Smooth muscle cell (in vitro differentiated cells): ENCODE measurements around the gene DNAL4. TPM values are rescaled to one million over a fixed set of nuclear protein-coding genes. Genes with fewer than 3 reads are reported as not detected.
"Not testable (repeated sequence)": the region's sequence is repeated elsewhere in the genome, so short reads cannot be mapped to it uniquely, and the experiment has no call there.

Experiments used
- DNase-seq: peaks from one replicate; lab custom pipeline; 2025; ENCODE audit not compliant: unreplicated experiment; lab: John Stamatoyannopoulos, UW
- H2AFZ ChIP-seq: fragments of 200-600 bp; sonication (generic); 2 replicates; pipeline ENCODE4 v1.6.0; 2016; ENCODE audit warnings: antibody characterized with exemption, low read depth, mild to moderate bottlenecking
- H3F3A ChIP-seq: fragments of 200-600 bp; sonication (generic); 2 replicates; pipeline ENCODE4 v1.6.0; 2017; ENCODE audit warnings: antibody characterized with exemption, low read depth
- H3K27ac ChIP-seq: fragments of 200-600 bp; sonication (generic); 2 replicates; pipeline ENCODE4 v1.5.1; 2016; ENCODE audit warnings: low read depth, mild to moderate bottlenecking
- H3K27me3 ChIP-seq: fragments of 200-600 bp; sonication (generic); 2 replicates; pipeline ENCODE4 v1.6.1; 2016; ENCODE audit warnings: low read depth, mild to moderate bottlenecking
- H3K36me3 ChIP-seq: fragments of 200-600 bp; sonication (generic); 2 replicates; pipeline ENCODE4 v1.5.1; 2016; ENCODE audit warnings: low read depth
- H3K4me1 ChIP-seq: fragments of 200-600 bp; sonication (generic); 2 replicates; pipeline ENCODE4 v1.5.1; 2016; ENCODE audit warnings: low read depth
- H3K4me2 ChIP-seq: fragments of 200-600 bp; sonication (generic); 2 replicates; pipeline ENCODE4 v1.6.0; 2016; ENCODE audit warnings: mild to moderate bottlenecking
- H3K4me3 ChIP-seq: fragments of 200-600 bp; sonication (generic); 2 replicates; pipeline ENCODE4 v1.5.1; 2016; ENCODE audit warnings: mild to moderate bottlenecking
- H3K79me2 ChIP-seq: fragments of 200-600 bp; sonication (generic); 2 replicates; pipeline ENCODE4 v1.6.0; 2016; ENCODE audit warnings: low read depth, mild to moderate bottlenecking
- H3K9ac ChIP-seq: fragments of 200-600 bp; sonication (generic); 2 replicates; pipeline ENCODE4 v1.6.0; 2016; ENCODE audit warnings: low read depth
- H3K9me3 ChIP-seq: fragments of 200-600 bp; sonication (generic); replicated peaks from 2 replicates; pipeline ENCODE4 v1.5.1; 2016; ENCODE audit warnings: low read depth
- H4K20me1 ChIP-seq: fragments of 200-600 bp; sonication (generic); 2 replicates; pipeline ENCODE4 v1.6.0; 2016; ENCODE audit warnings: low read depth
- CTCF ChIP-seq: fragments of 200-600 bp; sonication (generic); IDR thresholded peaks from 2 replicates; pipeline ENCODE4 v1.5.1; 2017; ENCODE audit warnings: borderline replicate concordance, mild to moderate bottlenecking, antibody characterized with exemption; ENCODE audit not compliant: insufficient read depth, poor library complexity, severe bottlenecking
- WGBS: methylation state at CpG from one replicate; pipeline ENCODE4 v1.1.7; 2016; ENCODE audit warnings: low lambda C conversion rate; 5-methylcytosine and 5-hydroxymethylcytosine counted together
- polyA plus RNA-seq: library from polyadenylated mRNA; unstranded; fragments of >200 nt; fragmentation: Nextera tagmentation; extraction: Ambion mirVana; gene quantifications from 2 replicates; pipeline ENCODE4 v1.2.1, GENCODE V29; 2016
- total RNA-seq: library from RNA; depleted of rRNA; stranded (reverse); fragments of >200 nt; gene quantifications from 2 replicates; pipeline ENCODE4 v1.2.3, GENCODE V29; 2014

The DNAL4 gene
- total and polyA plus RNA-seq, 2 experiments from 2014 or later, result 13.5 to 29.7 TPM

DNA sequence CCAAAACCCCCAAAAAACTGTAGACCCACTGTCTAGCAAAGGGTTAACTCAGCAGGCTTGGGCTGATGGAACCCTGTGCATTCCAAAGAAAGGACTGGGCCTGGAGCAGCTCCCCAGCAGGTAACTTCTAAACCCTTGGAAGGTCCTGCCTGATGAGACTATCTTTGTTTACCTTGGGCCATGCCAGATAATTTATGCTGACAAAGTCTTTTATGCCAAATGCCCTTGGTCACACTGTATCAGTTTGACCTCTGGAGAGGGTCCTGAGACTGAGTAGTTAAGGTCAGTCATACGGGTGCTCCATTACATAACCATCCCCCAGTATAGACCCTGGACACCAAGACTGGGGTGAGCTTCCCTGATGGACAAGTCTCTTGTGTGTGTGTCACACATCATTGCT lies 21.9 kb upstream of the DNAL4 start:
- no peak overlapping the region for H3K4me3 ChIP-seq
- H2AFZ ChIP-seq, result no peak overlapping the region
- no peaks in the 10 kb centered on the region for H3K4me1 ChIP-seq
- no peaks in the 10 kb centered on the region for H3K9me3 ChIP-seq
- H3K79me2 ChIP-seq, result no peaks in the 10 kb centered on the region
- no peak overlapping the region for H3K9ac ChIP-seq
- no peak for TF ChIP-seq CTCF
- H3K27ac ChIP-seq, result no peak overlapping the region
- H3F3A ChIP-seq, result no peaks in the 10 kb centered on the region
- H3K27me3 ChIP-seq, result peaks cover 10% of the 10 kb centered on the region
- H3K4me2 ChIP-seq, result no peak overlapping the region
- WGBS, result 78% methylated on average over 1 of the region's 1 CpG
- no peaks in the 10 kb centered on the region for H4K20me1 ChIP-seq
- H3K36me3 ChIP-seq, result no peaks in the 10 kb centered on the region
- DNase-seq, result no peak

- Histone ChIP-seq H3K4me2 (no peak overlapping the region), H3K27ac (no peak overlapping the region), H3K9me3 (no peaks in the 10 kb centered on the region), H3K4me3 (no peak overlapping the region), H3K27me3 (peaks cover 5% of the 10 kb centered on the region), H4K20me1 (no peaks in the 10 kb centered on the region), H3K4me1 (no peaks in the 10 kb centered on the region), H3K79me2 (no peaks in the 10 kb centered on the region), H2AFZ (no peak overlapping the region), H3F3A (no peaks in the 10 kb centered on the region), H3K36me3 (no peaks in the 10 kb centered on the region), H3K9ac (no peak overlapping the region)
- DNase-seq, result no peak
- WGBS, result 82% methylated on average over 2 of the region's 2 CpGs
- no peak for TF ChIP-seq CTCF
These were observed 17.3 kb upstream of the DNAL4 start for GRCh38 chr22:38811241-38811640.

- not testable (repeated sequence) for H3K79me2 ChIP-seq, H3K9ac ChIP-seq, H3K4me3 ChIP-seq, H3K4me1 ChIP-seq, H3K4me2 ChIP-seq, H4K20me1 ChIP-seq, H3F3A ChIP-seq, DNase-seq, H3K27ac ChIP-seq, H3K36me3 ChIP-seq, H3K27me3 ChIP-seq, H3K9me3 ChIP-seq, H2AFZ ChIP-seq
- WGBS, result 82% methylated on average over 8 of the region's 8 CpGs
These were observed 11.2 kb upstream of the DNAL4 start for GRCh38 chr22:38805041-38805593.

GRCh38 chr22:38802671-38803121 lies 8.8 kb upstream of the DNAL4 start:
- Histone ChIP-seq H3K4me2 (no peak overlapping the region), H3K9me3 (no peaks in the 10 kb centered on the region), H3K27ac (no peak overlapping the region), H3K36me3 (no peaks in the 10 kb centered on the region), H3K9ac (no peak overlapping the region), H3K4me3 (no peak overlapping the region), H4K20me1 (no peaks in the 10 kb centered on the region), H3F3A (no peaks in the 10 kb centered on the region), H3K4me1 (no peaks in the 10 kb centered on the region), H3K79me2 (no peaks in the 10 kb centered on the region), H3K27me3 (no peaks in the 10 kb centered on the region), H2AFZ (no peak overlapping the region)
- TF ChIP-seq CTCF, result no peak
- no peak for DNase-seq
- WGBS, result 18% methylated on average over 10 of the region's 10 CpGs
